ENCODE data around the gene MPC2. TPM values are rescaled to one million over a fixed set of nuclear protein-coding genes. Genes with fewer than 3 reads are reported as not detected.
"Not testable (repeated sequence)": the region's sequence is repeated elsewhere in the genome, so short reads cannot be mapped to it uniquely, and the experiment has no call there.

MPC2 gene
- total RNA-seq, 1 experiment from 2014 or later: 32.9 TPM

DNA sequence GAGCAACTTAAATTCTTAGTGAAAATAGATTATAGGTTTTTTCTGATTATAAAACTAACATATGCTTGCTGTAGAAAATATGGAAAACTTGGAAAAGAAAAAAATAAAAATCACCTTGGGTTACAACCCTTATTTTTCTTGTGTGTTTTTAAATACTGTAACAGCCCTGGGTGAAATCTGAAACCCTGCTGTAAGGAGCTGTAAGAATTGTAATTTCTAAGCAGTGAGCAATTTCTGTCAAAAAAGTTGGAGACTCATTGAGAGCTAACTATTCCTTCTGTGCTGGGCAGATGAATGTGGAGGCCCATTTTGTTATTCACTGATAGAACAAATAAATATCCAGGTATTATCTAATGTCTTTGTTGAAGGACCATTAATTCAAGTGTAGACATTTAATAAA lies 65.5 kb downstream of the MPC2 start:
- Histone ChIP-seq H3K18ac (ENCODE audit: insufficient read length, low read depth, low read length) (no peak overlapping the region), H3K9me3 (ENCODE audit: control insufficient read depth, low read depth, low read length) (no peaks in the 10 kb centered on the region), H4K20me1 (ENCODE audit: control insufficient read depth, insufficient read depth, insufficient read length) (no peaks in the 10 kb centered on the region), H4K91ac (ENCODE audit: insufficient read length, low read depth, low read length) (no peak overlapping the region), H3K9ac (ENCODE audit: extremely low read depth, insufficient read length, low read length) (no peak overlapping the region), H2BK15ac (ENCODE audit: low read depth, low read length) (no peak overlapping the region), H3K79me1 (ENCODE audit: insufficient read depth, low read depth, low read length, poor library complexity, severe bottlenecking) (no peaks in the 10 kb centered on the region), H3K79me2 (ENCODE audit: insufficient read depth, low read length) (no peaks in the 10 kb centered on the region), H3K27ac (ENCODE audit: insufficient read length, low read depth, low read length) (no peak overlapping the region), H3K4ac (ENCODE audit: low read depth, low read length) (no peak overlapping the region), H3K56ac (ENCODE audit: insufficient read length, low read depth, low read length) (no peak overlapping the region), H4K8ac (replicated peaks; ENCODE audit: insufficient read length, low read depth, low read length) (no peak overlapping the region), H3K4me1 (ENCODE audit: insufficient read depth, low read length) (0 out of 2 replicates have a peak, but pooled peaks cover 3% of the 10 kb centered on the region), H3K4me2 (ENCODE audit: insufficient read depth, insufficient read length, low read length) (no peak overlapping the region), H3K23ac (ENCODE audit: insufficient read length, low read depth, low read length) (no peak overlapping the region), H2BK20ac (ENCODE audit: low read depth, low read length, poor library complexity, severe bottlenecking) (no peak overlapping the region), H2AFZ (ENCODE audit: low read length) (no peak overlapping the region), H2BK12ac (ENCODE audit: insufficient read length, low read depth, low read length) (no peak overlapping the region), H2BK120ac (ENCODE audit: low read depth, low read length, poor library complexity, severe bottlenecking) (no peak overlapping the region), H4K5ac (ENCODE audit: insufficient read length, low read depth, low read length) (no peak overlapping the region), H3T11ph (ENCODE audit: low read length) (no peak overlapping the region), H2AK5ac (ENCODE audit: insufficient read length, low read length) (no peak overlapping the region), H3K23me2 (ENCODE audit: insufficient read length, low read depth, low read length, poor library complexity, severe bottlenecking) (no peaks in the 10 kb centered on the region), H3K27me3 (ENCODE audit: insufficient read depth, low read length) (no peaks in the 10 kb centered on the region), H3K14ac (ENCODE audit: insufficient read depth, low read length) (no peak overlapping the region), H2BK5ac (ENCODE audit: insufficient read length, low read length) (no peak overlapping the region)
- Mint-ChIP-seq H3K9me3 (no peaks in the 10 kb centered on the region), H3K27me3 (ENCODE audit: low read depth) (no peaks in the 10 kb centered on the region), H3K4me3 (no peak overlapping the region), H3K4me1 (peaks cover 17 to 24% of the 10 kb centered on the region in 2 experiments), H3K27ac (no peak overlapping the region), H3K36me3 (ENCODE audit: insufficient read depth in 1 of 3, low read depth in 3 of 3) (no peaks in the 10 kb centered on the region)
- no peak for DNase-seq
- TF ChIP-seq, protein P1, sequence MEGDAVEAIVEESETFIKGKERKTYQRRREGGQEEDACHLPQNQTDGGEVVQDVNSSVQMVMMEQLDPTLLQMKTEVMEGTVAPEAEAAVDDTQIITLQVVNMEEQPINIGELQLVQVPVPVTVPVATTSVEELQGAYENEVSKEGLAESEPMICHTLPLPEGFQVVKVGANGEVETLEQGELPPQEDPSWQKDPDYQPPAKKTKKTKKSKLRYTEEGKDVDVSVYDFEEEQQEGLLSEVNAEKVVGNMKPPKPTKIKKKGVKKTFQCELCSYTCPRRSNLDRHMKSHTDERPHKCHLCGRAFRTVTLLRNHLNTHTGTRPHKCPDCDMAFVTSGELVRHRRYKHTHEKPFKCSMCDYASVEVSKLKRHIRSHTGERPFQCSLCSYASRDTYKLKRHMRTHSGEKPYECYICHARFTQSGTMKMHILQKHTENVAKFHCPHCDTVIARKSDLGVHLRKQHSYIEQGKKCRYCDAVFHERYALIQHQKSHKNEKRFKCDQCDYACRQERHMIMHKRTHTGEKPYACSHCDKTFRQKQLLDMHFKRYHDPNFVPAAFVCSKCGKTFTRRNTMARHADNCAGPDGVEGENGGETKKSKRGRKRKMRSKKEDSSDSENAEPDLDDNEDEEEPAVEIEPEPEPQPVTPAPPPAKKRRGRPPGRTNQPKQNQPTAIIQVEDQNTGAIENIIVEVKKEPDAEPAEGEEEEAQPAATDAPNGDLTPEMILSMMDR (conservative IDR thresholded peaks at IDR 0.05): no peak

DNA sequence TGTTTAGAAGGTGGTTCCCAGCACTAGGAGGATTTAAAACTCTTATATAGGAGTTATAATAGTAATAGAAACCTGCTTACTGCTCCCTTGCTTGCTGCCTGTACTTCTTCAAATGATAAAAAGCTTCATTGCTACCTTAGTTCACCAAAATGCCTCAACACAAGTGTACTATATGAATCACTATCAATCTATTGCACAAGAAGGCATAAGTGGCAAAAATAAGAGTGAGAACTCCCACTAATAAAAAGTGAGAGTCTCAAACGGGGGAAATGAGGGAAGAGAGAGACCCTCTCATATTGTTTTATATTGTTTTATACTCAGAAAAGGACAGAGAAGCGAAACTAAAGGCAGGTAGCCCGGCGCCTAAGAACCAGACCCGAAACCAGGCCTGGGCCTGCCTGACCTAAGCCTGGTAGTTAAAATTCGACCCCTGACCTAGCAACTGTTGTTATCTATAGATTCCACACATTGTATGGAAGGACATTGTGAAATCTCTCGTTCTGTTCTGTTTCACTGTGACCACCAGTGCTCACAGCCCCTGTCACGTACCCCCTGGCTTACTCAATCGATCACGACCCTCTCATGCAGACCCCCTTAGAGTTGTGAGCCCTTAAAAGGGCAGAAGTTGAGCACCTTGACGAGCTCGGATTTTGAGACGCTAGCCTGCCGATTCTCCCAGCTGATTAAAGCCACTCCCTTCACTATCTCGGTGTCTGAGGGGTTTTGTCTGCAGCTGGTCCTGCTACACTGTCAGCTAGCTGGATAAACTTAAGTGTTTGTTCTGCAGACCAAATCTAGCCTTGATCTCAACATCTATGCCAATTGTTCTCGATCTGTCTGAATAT lies 67.5 kb downstream of the MPC2 start:
- not testable (repeated sequence) for H3K23me2 ChIP-seq (ENCODE audit: insufficient read length, low read depth, low read length, poor library complexity, severe bottlenecking); H3K27me3 Mint-ChIP-seq (ENCODE audit: low read depth); H3K9me3 ChIP-seq (ENCODE audit: control insufficient read depth, low read depth, low read length); H4K20me1 ChIP-seq (ENCODE audit: control insufficient read depth, insufficient read depth, insufficient read length); H3K4me3 Mint-ChIP-seq; H3K56ac ChIP-seq (ENCODE audit: insufficient read length, low read depth, low read length); H2AFZ ChIP-seq (ENCODE audit: low read length); H3K9me3 Mint-ChIP-seq; H2BK120ac ChIP-seq (ENCODE audit: low read depth, low read length, poor library complexity, severe bottlenecking); H3K9ac ChIP-seq (ENCODE audit: extremely low read depth, insufficient read length, low read length); H2BK5ac ChIP-seq (ENCODE audit: insufficient read length, low read length); H3K18ac ChIP-seq (ENCODE audit: insufficient read length, low read depth, low read length); H2BK20ac ChIP-seq (ENCODE audit: low read depth, low read length, poor library complexity, severe bottlenecking); H2BK15ac ChIP-seq (ENCODE audit: low read depth, low read length); H2AK5ac ChIP-seq (ENCODE audit: insufficient read length, low read length); H3K36me3 Mint-ChIP-seq (ENCODE audit: insufficient read depth in 1 of 3, low read depth in 3 of 3); H4K5ac ChIP-seq (ENCODE audit: insufficient read length, low read depth, low read length); H3K79me2 ChIP-seq (ENCODE audit: insufficient read depth, low read length); H3K27ac ChIP-seq (ENCODE audit: insufficient read length, low read depth, low read length); H4K91ac ChIP-seq (ENCODE audit: insufficient read length, low read depth, low read length); H3K79me1 ChIP-seq (ENCODE audit: insufficient read depth, low read depth, low read length, poor library complexity, severe bottlenecking); H3K23ac ChIP-seq (ENCODE audit: insufficient read length, low read depth, low read length); H3K14ac ChIP-seq (ENCODE audit: insufficient read depth, low read length); H2BK12ac ChIP-seq (ENCODE audit: insufficient read length, low read depth, low read length); H3K4me1 ChIP-seq (ENCODE audit: insufficient read depth, low read length); H3K4ac ChIP-seq (ENCODE audit: low read depth, low read length); H4K8ac ChIP-seq (replicated peaks; ENCODE audit: insufficient read length, low read depth, low read length); DNase-seq; H3T11ph ChIP-seq (ENCODE audit: low read length); H3K27me3 ChIP-seq (ENCODE audit: insufficient read depth, low read length); H3K4me2 ChIP-seq (ENCODE audit: insufficient read depth, insufficient read length, low read length)
- WGBS (ENCODE audit: extremely low coverage, insufficient read length, low lambda C conversion rate): no CpG with 5 or more reads among the region's 16 CpGs
- Mint-ChIP-seq H3K4me1 (peaks cover 11 to 18% of the 10 kb centered on the region in 2 experiments), H3K27ac (peak overlapping the region; percentile 1 to 81 (median 31); a peak in 5 of 7 replicates)

Measured in H9 (cell line).